CD4-positive, alpha-beta T cell (primary cell): ENCODE data around the gene CLEC16A. TPM values are rescaled to one million over a fixed set of nuclear protein-coding genes. Genes with fewer than 3 reads are reported as not detected.

Experiments
- ATAC-seq: fragments of 200-7000 bp; cut with Tn5 transposase; one replicate; pipeline ENCODE4 v1.10.0; 2022; ENCODE audit warnings: mild to moderate bottlenecking; ENCODE audit not compliant: poor library complexity
- CTCF ChIA-PET: fragments of 350-600 bp; sonication (Branson Sonifier 250); formaldehyde crosslinking; loops from one replicate; lab custom pipeline; 2021; ENCODE audit warnings: antibody characterized with exemption, inconsistent platforms; lab: Charles Lee
- POLR2A ChIA-PET: fragments of 350-600 bp; sonication (Branson Sonifier 250); formaldehyde crosslinking; loops from one replicate; lab custom pipeline; 2021; ENCODE audit warnings: antibody characterized with exemption, inconsistent platforms; lab: Charles Lee
- DNase-seq, 14 experiments: peaks; one replicate each; pipeline ENCODE4 v3.0.0-alpha.2; 2013 to 2020; ENCODE audit warnings: mixed read lengths in 2 of 14
- H3K27ac ChIP-seq, 2 donors: one replicate each; pipeline versions ENCODE4 v1.5.1 to v1.7.0; 2013; ENCODE audit warnings: low read length in 2 of 2, low read depth in 1 of 2, mild to moderate bottlenecking in 1 of 2
- H3K27me3 ChIP-seq, 2 experiments: 1 replicate in 1 of 2; 2 replicates in 1 of 2; pipeline versions ENCODE4 v1.6.1 to v1.7.0; 2013; ENCODE audit warnings: low read length in 2 of 2, control low read depth in 1 of 2, mild to moderate bottlenecking in 1 of 2, moderate library complexity in 1 of 2; ENCODE audit not compliant: insufficient read depth in 2 of 2, control insufficient read depth in 1 of 2
- H3K36me3 ChIP-seq: one replicate; pipeline ENCODE4 v1.6.1; 2013; ENCODE audit warnings: low read length, control low read depth; ENCODE audit not compliant: insufficient read depth
- H3K4me1 ChIP-seq: one replicate; pipeline ENCODE4 v1.6.1; 2013; ENCODE audit warnings: low read length, control low read depth; ENCODE audit not compliant: insufficient read depth
- H3K4me3 ChIP-seq: one replicate; pipeline ENCODE4 v1.5.1; 2013; ENCODE audit warnings: mild to moderate bottlenecking, low read length, moderate library complexity
- H3K9me3 ChIP-seq, 2 experiments: 1 replicate in 1 of 2; 2 replicates in 1 of 2; pipeline versions ENCODE4 v1.6.1 to v1.7.0; 2013; ENCODE audit warnings: low read length in 2 of 2, mild to moderate bottlenecking in 2 of 2, control low read depth in 1 of 2, moderate library complexity in 1 of 2; ENCODE audit not compliant: control insufficient read depth in 1 of 2, insufficient read depth in 1 of 2
- H3K27ac Mint-ChIP-seq: one replicate; pipeline ENCODE4 v1.8.0; 2020; ENCODE audit warnings: mixed read lengths
- H3K27me3 Mint-ChIP-seq: one replicate; pipeline ENCODE4 v1.8.0; 2021; ENCODE audit warnings: mixed read lengths
- H3K36me3 Mint-ChIP-seq: one replicate; pipeline ENCODE4 v1.8.0; 2021; ENCODE audit warnings: low read depth, mixed read lengths
- H3K4me1 Mint-ChIP-seq: one replicate; pipeline ENCODE4 v1.8.0; 2021; ENCODE audit warnings: low read depth, mixed read lengths
- H3K4me3 Mint-ChIP-seq: one replicate; pipeline ENCODE4 v1.8.0; 2020; ENCODE audit warnings: mild to moderate bottlenecking, mixed read lengths
- H3K9me3 Mint-ChIP-seq: one replicate; pipeline ENCODE4 v1.8.0; 2020; ENCODE audit warnings: mixed read lengths
- CTCF ChIP-seq: fragments of 200-600 bp; IDR thresholded peaks from one replicate; pipeline ENCODE4 v1.8.0; 2022; ENCODE audit warnings: antibody characterized with exemption, mild to moderate bottlenecking
- intact Hi-C, 2 experiments: fragments of 100-400 bp; cut with DNase I in 1 of 2; cut with micrococcal nuclease in 1 of 2; formaldehyde crosslinking; loops; one replicate each; pipeline versions ENCODE4 v1.15.1 to v1.9.0; 2023 to 2025; cut with DNase I, micrococcal nuclease
- total RNA-seq, 174 experiments: library from RNA in 2 of 174; stranded (reverse) in 2 of 174; gene quantifications; one replicate each; pipeline ENCODE4 v1.2.3 and lab custom pipeline; 2021 to 2026

CLEC16A gene
- total RNA-seq, 2 experiments from 2014 or later = 21.7 to 22.7 TPM

DNA sequence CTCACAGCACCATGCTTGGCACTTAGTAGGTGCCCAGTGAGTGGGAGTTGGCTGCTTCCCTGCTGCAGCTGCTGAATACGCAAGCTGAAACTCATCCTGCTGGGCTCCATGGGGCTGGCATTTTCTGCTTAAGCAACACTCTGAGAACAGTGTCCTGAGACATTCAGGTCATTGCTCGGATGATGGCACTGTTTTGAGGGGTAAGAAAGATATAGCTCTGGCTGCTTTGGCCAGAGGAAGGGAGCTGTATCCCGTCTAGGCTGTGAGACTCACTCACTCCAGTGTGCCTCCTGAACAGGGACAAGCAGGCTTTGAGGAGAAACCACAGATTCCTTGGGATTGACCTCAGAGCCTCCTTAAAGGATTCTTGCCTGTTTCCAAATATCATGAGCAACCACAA lies 120.5 kb downstream of the CLEC16A start:
- H3K4me1 Mint-ChIP-seq = no peaks in the 10 kb centered on the region
- no peak for ATAC-seq
- H3K4me1 ChIP-seq = no peaks in the 10 kb centered on the region
- H3K27ac ChIP-seq = no peak overlapping the region
- ChIA-PET CTCF (no interaction called here), POLR2A (no interaction called here)
- peaks cover 62% of the 10 kb centered on the region for H3K36me3 Mint-ChIP-seq
- no peaks in the 10 kb centered on the region for H3K27me3 ChIP-seq
- peaks cover 53% of the 10 kb centered on the region for H3K36me3 ChIP-seq
- no peak for TF ChIP-seq CTCF
- H3K9me3 ChIP-seq = no peaks in the 10 kb centered on the region
- no peak overlapping the region for H3K4me3 ChIP-seq
- no peak overlapping the region for H3K27ac Mint-ChIP-seq
- no peak for DNase-seq
- no peaks in the 10 kb centered on the region for H3K27me3 Mint-ChIP-seq
- H3K4me3 Mint-ChIP-seq = no peak overlapping the region
- intact Hi-C loops = no loop called here
- H3K9me3 Mint-ChIP-seq = no peaks in the 10 kb centered on the region

GRCh38 chr16:11066261-11066870 lies 122.0 kb downstream of the CLEC16A start:
- H3K4me1 ChIP-seq = no peaks in the 10 kb centered on the region
- Mint-ChIP-seq H3K36me3 (peaks cover 63% of the 10 kb centered on the region), H3K4me1 (no peaks in the 10 kb centered on the region), H3K27ac (no peak overlapping the region), H3K27me3 (no peaks in the 10 kb centered on the region), H3K4me3 (no peak overlapping the region), H3K9me3 (no peaks in the 10 kb centered on the region)
- no peak overlapping the region for H3K4me3 ChIP-seq
- no peaks in the 10 kb centered on the region for H3K9me3 ChIP-seq
- no peak for TF ChIP-seq CTCF
- CTCF ChIA-PET = no interaction called here
- intact Hi-C loops = no loop called here
- no peaks in the 10 kb centered on the region for H3K27me3 ChIP-seq
- ATAC-seq (no peak), DNase-seq (no peak)
- H3K36me3 ChIP-seq = peaks cover 38% of the 10 kb centered on the region
- H3K27ac ChIP-seq = no peak overlapping the region
- POLR2A ChIA-PET = interaction anchor here (0.7 to 1.7 kb wide), 3 partner anchors 10 to 188 kb away, joined by 3 to 6 read pairs (median 3); no protein-coding TSS in a partner anchor

- no peaks in the 10 kb centered on the region for H3K4me1 ChIP-seq
- POLR2A ChIA-PET = interaction anchor here (1.2 kb wide), 1 partner anchor 9 kb away, joined by 3 read pairs; no protein-coding TSS in a partner anchor
- H3K27ac Mint-ChIP-seq = no peak overlapping the region
- intact Hi-C loops = no loop called here
- H3K36me3 Mint-ChIP-seq = peaks cover 63% of the 10 kb centered on the region
- TF ChIP-seq CTCF = no peak
- no peak overlapping the region for H3K27ac ChIP-seq
- H3K4me3 ChIP-seq = no peak overlapping the region
- no peaks in the 10 kb centered on the region for H3K4me1 Mint-ChIP-seq
- no peaks in the 10 kb centered on the region for H3K9me3 Mint-ChIP-seq
- DNase-seq (no peak), ATAC-seq (no peak)
- peaks cover 31% of the 10 kb centered on the region for H3K36me3 ChIP-seq
- H3K27me3 ChIP-seq = no peaks in the 10 kb centered on the region
- no peak overlapping the region for H3K4me3 Mint-ChIP-seq
- no peaks in the 10 kb centered on the region for H3K9me3 ChIP-seq
- H3K27me3 Mint-ChIP-seq = no peaks in the 10 kb centered on the region
- CTCF ChIA-PET = interaction anchor here (1.3 kb wide), 1 partner anchor 188 kb away, joined by 3 read pairs; the partner anchor contains the start of gene SOCS1
Measured at GRCh38 chr16:11067266-11067665, 122.9 kb downstream of the CLEC16A start.
